ENCODE data around the gene RTN4RL1. TPM values are rescaled to one million over a fixed set of nuclear protein-coding genes. Genes with fewer than 3 reads are reported as not detected.
A peak's percentile ranks its signal among the peaks of the same experiment; 100 is the strongest.

Gene RTN4RL1
- polyA plus RNA-seq, 1 donor (not counting 4 experiments of a cell fraction or from before 2014, with no cell fraction given), result 2.3 TPM

- H3K9me3 ChIP-seq (ENCODE audit: control insufficient read depth, low read depth, low read length), result no peaks in the 10 kb centered on the region
- no peak for DNase-seq (ENCODE audit: low read depth, low spot score)
- peaks cover 2% of the 10 kb centered on the region for H3K79me2 ChIP-seq (ENCODE audit: control insufficient read depth, insufficient read depth, low read length)
- no peaks in the 10 kb centered on the region for H3K9me1 ChIP-seq (ENCODE audit: control insufficient read depth, extremely low read depth, insufficient read depth, low read length)
- H3K4me2 ChIP-seq (ENCODE audit: control insufficient read depth, extremely low read depth, insufficient read depth, low read depth, low read length), result peak overlapping the region; percentile 73
- no peaks in the 10 kb centered on the region for H3K36me3 ChIP-seq (ENCODE audit: control insufficient read depth in 2 of 2, extremely low read depth in 1 of 2, insufficient read depth in 2 of 2, low read length in 2 of 2)
- dilution Hi-C loops (cut with MboI; ENCODE audit: extremely low pct_ligation_motif_present, low sequenced_read_pairs), result no loop called here
- peaks cover 4% of the 10 kb centered on the region for H3K4me1 ChIP-seq (ENCODE audit: control insufficient read depth, extremely low read depth, insufficient read depth, low read length)
- peak overlapping the region; percentile 33 for H3K9ac ChIP-seq (ENCODE audit: control insufficient read depth, extremely low read depth, insufficient read depth, low read length)
- H4K20me1 ChIP-seq (ENCODE audit: control insufficient read depth, extremely low read depth, insufficient read depth, low read length), result no peaks in the 10 kb centered on the region
- H3K27ac ChIP-seq (ENCODE audit: control insufficient read depth, insufficient read depth, low read length), result no peak overlapping the region
- peak overlapping the region; percentile 59 to 71 (median 67) for H3K4me3 ChIP-seq (ENCODE audit: control insufficient read depth in 2 of 3, extremely low read depth in 1 of 3, insufficient read depth in 2 of 3, low read depth in 1 of 3, low read length in 3 of 3)
- TF ChIP-seq EZH2 (IDR thresholded peaks at IDR 0.05; ENCODE audit: low read length) (no peak), CTCF (optimal IDR thresholded peaks at IDR 0.05 in 1 of 3, IDR thresholded peaks at IDR 0.05 in 1 of 3, conservative IDR thresholded peaks at IDR 0.05 in 1 of 3; ENCODE audit: extremely low read depth in 1 of 3, insufficient read depth in 2 of 3, low read length in 3 of 3) (peak; percentile 84 to 91 (median 88))
- peak; percentile 79 for FAIRE-seq
- H2AFZ ChIP-seq (ENCODE audit: control insufficient read depth, low read length), result peak overlapping the region; percentile 86
- peaks cover 8% of the 10 kb centered on the region for H3K27me3 ChIP-seq (ENCODE audit: control insufficient read depth, extremely low read depth, insufficient read depth, low read length)
Observed at GRCh38 chr17:2025622-2026309, 632 bp upstream of the RTN4RL1 start.

- H3K4me2 ChIP-seq (ENCODE audit: control insufficient read depth, extremely low read depth, insufficient read depth, low read depth, low read length), result peak overlapping the region; percentile 73
- H3K4me3 ChIP-seq (ENCODE audit: control insufficient read depth in 2 of 3, extremely low read depth in 1 of 3, insufficient read depth in 2 of 3, low read depth in 1 of 3, low read length in 3 of 3), result peak overlapping the region; percentile 59 to 76 (median 71)
- no peaks in the 10 kb centered on the region for H3K79me2 ChIP-seq (ENCODE audit: control insufficient read depth, insufficient read depth, low read length)
- DNase-seq (ENCODE audit: low read depth, low spot score) (no peak), FAIRE-seq (no peak)
- no peaks in the 10 kb centered on the region for H3K9me3 ChIP-seq (ENCODE audit: control insufficient read depth, low read depth, low read length)
- H3K27ac ChIP-seq (ENCODE audit: control insufficient read depth, insufficient read depth, low read length), result no peak overlapping the region
- no peaks in the 10 kb centered on the region for H3K36me3 ChIP-seq (ENCODE audit: control insufficient read depth in 2 of 2, extremely low read depth in 1 of 2, insufficient read depth in 2 of 2, low read length in 2 of 2)
- peak overlapping the region; percentile 56 for H3K9ac ChIP-seq (ENCODE audit: control insufficient read depth, extremely low read depth, insufficient read depth, low read length)
- dilution Hi-C loops (cut with MboI; ENCODE audit: extremely low pct_ligation_motif_present, low sequenced_read_pairs), result no loop called here
- H4K20me1 ChIP-seq (ENCODE audit: control insufficient read depth, extremely low read depth, insufficient read depth, low read length), result no peaks in the 10 kb centered on the region
- peaks cover 8% of the 10 kb centered on the region for H3K27me3 ChIP-seq (ENCODE audit: control insufficient read depth, extremely low read depth, insufficient read depth, low read length)
- no peak for TF ChIP-seq EZH2 (IDR thresholded peaks at IDR 0.05; ENCODE audit: low read length)
- no peak for TF ChIP-seq CTCF (optimal IDR thresholded peaks at IDR 0.05 in 1 of 3, IDR thresholded peaks at IDR 0.05 in 1 of 3, conservative IDR thresholded peaks at IDR 0.05 in 1 of 3; ENCODE audit: extremely low read depth in 1 of 3, insufficient read depth in 2 of 3, low read length in 3 of 3)
- H3K4me1 ChIP-seq (ENCODE audit: control insufficient read depth, extremely low read depth, insufficient read depth, low read length), result peaks cover 3% of the 10 kb centered on the region
- no peaks in the 10 kb centered on the region for H3K9me1 ChIP-seq (ENCODE audit: control insufficient read depth, extremely low read depth, insufficient read depth, low read length)
- peak overlapping the region; percentile 35 for H2AFZ ChIP-seq (ENCODE audit: control insufficient read depth, low read length)
Observed at GRCh38 chr17:2024572-2025219, 438 bp downstream of the RTN4RL1 start.

All from keratinocyte (primary cell).